ENCODE results near the gene FBXO28.

- TF ChIP-seq EZH2 (IDR thresholded peaks at IDR 0.05; ENCODE audit: insufficient read depth, poor library complexity, severe bottlenecking): no peak
- no peak for TF ChIP-seq EZH2phosphoT487 (IDR thresholded peaks at IDR 0.05; ENCODE audit: insufficient read depth, low read depth)
Measured at GRCh38 chr1:224170343-224170742, 56.4 kb downstream of the FBXO28 start.
